Activated CD8-positive, alpha-beta memory T cell treated with anti-CD3 and anti-CD28 coated beads for 4 hours (primary cell): ENCODE data around the gene RC3H2.
A peak's percentile ranks its signal among the peaks of the same experiment; 100 is the strongest.
"Not testable (repeated sequence)": the region's sequence is repeated elsewhere in the genome, so short reads cannot be mapped to it uniquely, and the experiment has no call there.

Experiments used
- DNase-seq, 2 donors: peaks; one replicate each; pipeline ENCODE4 v3.0.0-alpha.2; 2020; ENCODE audit warnings: low read depth in 2 of 2

Gene RC3H2

DNA sequence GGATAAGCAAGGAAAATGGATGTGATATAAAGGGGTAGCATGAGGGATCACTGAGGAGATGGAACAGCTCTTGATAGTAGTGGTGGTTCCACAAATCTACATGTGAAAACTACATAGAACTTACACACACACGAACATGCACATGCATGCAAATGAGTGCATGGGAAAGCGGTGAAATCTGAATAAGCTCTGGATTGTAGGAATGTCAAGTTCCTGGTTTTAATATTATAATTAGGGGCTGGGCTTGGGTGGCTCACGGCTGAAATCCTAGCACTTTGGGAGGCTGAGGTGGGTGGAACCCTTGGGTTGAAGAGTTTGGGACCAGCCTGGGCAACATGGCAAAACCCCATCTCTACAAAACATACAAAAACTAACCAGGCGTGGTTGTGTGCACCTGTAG lies 63.7 kb downstream of the RC3H2 start:
- no peak for DNase-seq

DNA sequence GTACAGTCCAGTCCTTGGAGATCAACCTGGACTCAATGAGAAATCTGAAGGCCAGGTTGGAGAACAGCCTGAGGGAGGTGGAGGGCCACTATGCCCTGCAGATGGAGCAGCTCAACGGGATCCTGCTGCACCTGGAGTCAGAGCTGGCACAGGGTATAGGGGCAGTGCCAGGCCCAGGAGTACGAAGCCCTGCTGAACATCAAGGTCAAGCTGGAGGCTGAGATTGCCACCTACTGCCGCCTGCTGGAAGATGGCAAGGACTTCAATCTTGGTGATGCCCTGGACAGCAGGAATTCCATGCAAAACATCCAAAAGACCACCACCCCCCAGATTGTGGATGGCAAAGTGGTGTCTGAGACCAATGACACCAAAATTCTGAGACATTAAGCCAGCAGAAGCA lies 66.7 kb downstream of the RC3H2 start:
- DNase-seq: not testable (repeated sequence)

DNA sequence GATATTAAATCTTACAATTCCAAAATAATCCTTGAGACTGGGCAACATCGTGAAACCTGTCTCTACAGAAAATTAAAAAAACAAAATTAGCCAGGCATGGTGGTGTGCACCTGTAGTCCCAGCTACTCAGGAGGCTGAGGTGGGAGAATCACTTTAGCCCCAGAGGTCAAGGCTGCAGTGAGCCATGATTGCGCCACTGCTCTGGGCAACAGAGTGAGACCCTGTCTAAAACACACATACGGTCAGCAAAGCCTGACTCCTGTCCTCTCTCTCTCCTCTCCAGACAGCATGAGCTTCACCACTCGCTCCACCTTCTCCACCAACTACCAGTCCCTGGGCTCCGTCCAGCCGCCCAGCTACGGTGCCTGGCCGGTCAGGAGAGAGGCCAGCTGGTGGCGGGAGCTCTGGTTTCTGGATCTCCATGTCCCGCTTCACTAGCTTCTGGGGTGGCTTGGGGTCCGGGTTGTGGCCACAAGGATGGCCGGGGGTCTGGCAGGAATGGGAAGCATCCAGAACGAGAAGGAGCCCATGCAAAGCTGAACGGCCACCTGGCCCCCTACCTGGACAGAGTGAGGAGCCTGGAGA lies 67.8 kb downstream of the RC3H2 start:
- DNase-seq: no peak

DNA sequence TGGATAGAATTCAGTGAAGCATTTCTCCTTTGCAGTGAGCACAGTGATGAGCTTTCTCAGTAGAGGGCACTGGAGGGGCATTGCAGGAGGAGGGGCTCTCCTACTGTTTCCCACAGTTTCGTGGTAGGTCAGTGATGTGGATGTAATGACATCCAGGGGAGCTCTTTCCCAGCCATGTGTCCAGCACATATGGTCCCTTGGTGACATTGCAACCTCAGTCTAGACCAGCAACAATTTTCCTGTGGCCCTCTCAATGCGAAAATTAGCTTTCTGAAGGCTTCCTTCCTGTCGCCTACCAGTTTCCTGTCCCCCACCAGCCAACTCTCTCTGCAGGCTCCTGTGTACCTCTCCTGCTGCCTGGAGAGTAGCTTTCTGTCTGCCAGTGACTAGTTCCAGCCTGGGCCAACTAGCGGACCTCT lies 69.8 kb downstream of the RC3H2 start:
- no peak for DNase-seq

DNA sequence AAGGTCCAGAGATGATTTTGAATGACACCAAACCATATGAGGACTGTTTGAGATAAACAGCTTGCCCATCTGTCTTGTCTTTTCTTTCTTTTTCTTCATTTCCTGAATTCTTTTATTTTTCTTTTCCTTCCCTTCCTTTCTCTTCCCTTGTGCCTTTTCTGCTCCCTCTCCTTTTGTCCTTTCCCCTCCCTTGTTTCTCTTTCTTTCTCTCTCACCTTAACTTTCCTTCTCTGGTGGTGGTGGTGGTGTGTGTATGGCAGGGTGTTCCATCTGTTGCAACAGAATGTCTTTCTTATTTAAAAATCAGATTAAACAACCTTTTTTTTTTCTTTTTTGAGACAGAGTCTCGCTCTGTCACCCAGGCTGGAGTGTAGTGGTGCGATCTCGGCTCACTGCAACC lies 73.0 kb downstream of the RC3H2 start:
- DNase-seq: no peak

DNA sequence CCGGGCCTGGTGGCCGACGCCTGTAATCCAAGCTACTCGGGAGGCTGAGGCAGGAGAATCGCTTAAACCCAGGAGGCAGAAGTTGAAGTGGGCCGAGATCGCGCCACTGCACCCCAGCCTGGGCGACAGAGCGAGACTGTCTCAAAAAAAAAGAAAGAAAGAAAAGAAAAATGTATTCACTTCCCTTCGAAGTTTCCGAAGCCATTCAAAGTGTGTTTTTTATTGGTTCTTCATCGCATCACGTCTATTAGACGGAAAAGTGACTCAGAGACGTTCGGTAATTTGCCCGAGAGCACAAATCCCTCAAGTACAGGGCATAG lies 76.2 kb downstream of the RC3H2 start:
- DNase-seq: not testable (repeated sequence)

DNA sequence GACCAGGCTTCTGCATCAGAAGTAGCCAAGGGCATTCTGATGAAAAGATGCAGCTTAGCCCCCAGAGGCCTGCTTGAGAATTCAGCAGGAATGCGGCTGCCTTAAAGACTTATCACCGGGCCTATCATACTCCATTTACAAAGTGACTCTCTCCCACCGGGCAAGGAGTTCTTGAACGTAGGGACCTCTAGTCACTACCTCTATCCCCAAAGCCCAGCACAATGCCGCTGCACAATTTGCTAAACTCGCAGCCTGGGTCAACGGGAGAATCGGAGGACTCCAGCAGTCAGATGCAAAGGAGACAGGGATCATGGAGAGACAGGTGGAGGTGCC lies 77.4 kb downstream of the RC3H2 start:
- DNase-seq: no peak

DNA sequence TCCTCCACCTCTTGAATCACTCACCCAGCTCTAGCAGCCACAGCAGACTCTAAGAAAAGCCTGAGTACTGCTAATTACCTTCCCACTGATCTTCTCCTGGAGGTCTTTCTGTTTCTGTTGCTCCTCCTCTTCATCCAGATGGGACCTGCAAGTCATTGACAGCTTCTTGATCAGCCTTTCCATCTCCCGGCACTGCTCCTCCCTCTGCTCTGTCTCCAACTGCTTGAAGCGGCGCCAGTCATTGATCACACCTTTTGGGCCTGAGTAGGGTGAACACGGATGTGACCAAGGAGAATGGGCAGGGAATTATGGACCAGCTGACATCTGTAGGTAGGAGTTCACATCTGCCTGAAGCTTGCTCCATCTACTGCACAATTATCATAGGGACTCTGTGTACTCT lies 82.2 kb downstream of the RC3H2 start:
- no peak for DNase-seq

DNA sequence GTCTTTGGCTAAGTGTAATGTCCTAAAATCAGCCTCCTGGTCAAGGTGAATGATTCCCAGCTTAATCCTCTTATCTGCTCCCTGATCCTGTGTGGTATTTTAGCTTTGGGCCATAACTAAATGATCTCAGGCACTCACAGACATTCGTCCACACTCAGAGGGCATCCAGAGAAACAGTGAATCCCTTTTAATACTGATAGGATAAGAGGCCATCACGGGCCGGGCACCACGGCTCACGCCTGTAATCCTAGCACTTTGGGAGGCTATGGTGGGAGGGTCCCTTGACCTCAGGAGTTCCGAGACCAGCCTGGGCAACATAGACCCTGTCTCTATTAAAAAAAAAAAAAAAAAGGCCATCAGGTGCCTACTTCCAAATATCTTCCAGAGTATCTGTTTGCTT lies 83.1 kb downstream of the RC3H2 start:
- DNase-seq: no peak

DNA sequence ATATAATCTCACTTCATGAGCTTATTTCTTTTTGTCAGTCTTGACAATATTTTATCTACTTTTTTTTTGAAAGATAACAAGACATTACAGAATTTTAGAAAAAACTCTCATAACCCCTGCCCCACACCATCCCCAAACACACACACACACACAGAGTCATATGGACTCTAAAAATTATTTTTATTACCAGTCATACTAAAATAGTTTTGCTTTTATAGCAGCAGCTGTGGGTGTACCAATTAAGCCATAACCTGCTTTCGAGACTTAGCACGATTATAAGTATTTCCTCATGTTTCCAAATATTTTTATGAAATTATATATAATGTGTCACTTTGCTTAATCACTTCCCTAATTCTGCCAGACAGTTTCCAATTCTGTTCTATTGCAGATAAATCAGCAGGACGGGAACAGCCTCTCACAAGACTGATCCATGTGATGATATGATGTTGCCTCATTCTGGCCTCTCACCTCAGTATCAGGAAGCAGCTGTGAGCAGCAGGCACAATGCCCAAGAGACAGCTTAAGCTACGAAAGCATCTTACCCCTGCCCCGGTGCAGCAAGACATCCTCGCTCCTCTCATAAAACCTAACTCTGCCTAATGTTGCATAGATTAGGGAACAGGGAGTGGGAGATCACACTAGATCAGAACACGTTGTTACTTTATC lies 83.7 kb downstream of the RC3H2 start:
- DNase-seq: no peak

DNA sequence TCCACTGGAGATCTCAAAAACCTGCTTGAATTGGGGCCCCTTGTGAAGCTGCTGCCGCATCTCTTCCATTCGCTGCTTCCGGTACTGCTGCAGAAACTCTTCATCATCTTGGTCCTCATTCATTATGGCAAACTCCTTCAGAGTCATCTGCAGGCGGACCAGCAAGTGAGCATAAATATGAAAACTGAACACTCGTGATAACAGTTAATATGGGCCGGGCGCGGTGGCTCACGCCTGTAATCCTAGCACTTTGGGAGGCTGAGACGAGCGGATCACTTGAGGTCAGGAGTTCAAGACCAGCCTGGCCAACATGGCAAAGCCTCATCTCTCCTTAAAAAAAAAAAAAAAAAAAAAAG lies 84.7 kb downstream of the RC3H2 start:
- no peak for DNase-seq

DNA sequence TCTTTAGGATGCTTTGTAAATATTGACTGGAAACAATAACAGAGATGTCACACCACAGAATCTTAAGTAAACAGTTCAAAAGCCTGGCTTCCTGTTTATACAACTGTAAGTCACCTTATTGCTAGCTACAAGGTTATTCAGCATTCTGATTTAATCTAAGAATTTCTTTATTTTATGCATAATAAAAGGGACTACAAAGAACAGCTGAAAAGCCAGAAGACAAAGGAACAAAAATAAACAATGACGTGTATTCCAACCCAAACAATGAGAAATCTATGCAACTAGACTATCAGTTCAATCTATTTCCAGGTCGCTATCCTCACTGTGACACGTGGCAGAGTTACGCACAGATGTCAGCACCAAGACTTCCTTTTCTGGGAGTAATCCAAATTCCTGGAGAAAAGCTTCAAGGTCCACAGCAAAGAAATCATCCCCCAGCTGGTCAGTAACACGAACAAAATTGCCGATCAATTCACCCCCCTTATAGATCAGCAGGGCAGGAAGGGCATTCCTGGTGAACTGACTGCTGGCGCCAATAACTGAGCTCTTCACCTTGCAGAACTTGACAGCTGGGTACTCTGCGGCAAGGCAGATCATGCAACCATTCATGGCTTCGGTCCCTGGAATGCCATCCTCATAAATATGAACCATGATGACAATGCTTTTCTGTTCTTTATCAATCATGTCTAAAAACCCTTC lies 85.2 kb downstream of the RC3H2 start:
- no peak for DNase-seq

DNA sequence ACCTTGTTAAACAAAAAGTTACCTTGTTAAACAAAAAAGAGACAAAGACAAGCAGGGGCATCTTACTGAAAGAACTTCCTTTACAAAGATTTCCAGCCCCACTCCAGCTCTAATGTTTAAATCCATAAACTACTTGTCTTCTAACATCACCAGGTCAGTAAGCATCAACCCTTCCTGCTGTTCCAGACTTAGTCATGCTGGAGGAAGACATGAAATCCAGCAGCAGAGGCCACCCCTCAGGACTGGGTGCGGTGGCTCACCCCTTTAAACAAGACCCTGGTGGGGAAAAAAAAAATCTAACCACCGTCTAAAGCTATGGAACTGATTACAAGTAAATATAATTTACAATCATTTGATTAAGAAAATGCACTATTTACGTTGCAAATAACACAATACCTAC lies 85.8 kb downstream of the RC3H2 start:
- DNase-seq: no peak

DNA sequence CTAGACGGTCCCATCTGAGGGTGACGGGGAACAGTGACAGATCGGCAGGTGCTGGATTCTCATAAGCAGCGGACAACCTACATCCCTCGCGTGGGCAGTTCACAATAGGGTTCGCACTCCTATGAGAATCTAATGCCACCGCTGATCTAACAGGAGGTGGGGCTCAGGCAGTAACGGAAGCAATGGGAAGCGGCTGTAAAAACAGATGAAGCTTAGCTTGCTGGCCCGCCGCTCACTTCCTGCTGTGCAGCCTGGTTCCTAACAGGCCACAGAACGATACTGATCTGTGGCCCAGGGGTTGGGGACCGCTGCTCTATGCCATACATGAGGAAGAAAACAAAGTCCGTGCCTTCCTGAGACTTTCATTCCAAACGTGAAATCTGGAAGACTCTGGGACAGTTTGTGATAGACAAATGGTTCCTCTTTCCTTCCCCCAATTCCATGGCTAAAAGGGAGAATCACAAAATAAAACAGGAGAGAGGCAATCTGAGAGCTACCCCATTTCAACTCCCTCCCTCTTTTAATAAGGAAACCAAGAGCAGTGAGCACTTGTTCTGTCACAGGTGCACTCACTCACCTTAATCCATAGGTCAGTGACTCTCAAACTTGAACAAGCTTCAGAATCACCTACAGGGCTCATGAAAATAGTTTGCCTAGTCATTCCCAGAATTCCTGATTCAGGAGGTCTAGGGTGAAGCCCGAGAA lies 88.8 kb downstream of the RC3H2 start:
- no peak for DNase-seq

DNA sequence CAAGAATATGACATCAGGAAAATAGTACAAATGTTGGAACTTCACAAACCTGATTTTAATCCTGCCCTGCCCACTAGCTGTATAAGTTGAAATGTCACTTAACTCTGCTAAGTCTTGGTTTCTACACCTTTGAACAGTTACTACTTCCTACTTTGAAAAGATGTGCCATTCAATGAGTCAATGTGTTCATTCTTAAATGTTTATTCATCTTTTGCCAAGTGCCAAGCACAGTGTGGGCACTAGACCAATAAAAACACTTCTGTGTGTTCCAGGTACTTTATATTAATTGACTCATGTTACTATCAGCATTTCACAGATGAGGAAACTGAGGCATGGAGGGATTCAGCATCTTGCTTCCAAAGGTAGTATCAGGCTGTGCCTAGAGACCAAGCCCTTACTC lies 89.6 kb downstream of the RC3H2 start:
- no peak for DNase-seq

DNA sequence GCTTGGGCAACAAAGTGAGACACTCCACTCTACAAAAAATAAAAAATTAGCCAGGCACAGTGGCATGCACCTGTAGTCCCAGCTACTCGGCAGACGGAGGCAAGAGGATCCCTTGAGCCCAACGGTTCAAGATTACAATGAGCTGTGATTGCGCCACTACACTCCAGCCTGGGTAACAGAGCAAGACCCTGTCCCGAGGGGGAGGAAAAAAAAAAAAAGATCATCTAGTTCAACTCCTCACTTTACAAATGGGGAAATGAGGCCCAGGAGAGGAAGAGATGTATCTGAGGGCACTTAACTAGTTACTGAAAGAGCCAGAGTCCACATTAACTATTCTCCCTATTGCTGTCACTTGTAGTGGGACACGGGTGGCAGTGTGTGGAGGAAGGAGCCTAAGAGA lies 90.6 kb downstream of the RC3H2 start:
- no peak for DNase-seq

DNA sequence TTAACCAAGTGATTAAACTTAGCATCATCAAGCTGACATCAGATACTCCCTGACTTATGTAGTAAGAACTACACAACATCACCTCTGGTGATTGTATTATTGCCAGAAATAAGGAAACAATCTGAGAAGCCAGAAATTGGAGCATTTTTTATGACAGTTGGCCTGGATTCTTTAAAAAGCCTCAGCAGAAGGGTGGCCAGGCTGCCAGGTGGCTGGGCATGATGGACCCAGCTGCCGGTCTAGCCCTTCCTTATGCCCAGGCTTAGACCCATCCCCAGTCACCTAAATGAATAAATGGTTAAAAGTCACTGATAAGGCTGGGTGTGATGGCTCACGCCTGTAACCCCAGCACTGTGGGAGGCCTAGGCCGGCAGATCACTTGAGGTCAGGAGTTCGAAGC lies 92.4 kb downstream of the RC3H2 start:
- no peak for DNase-seq

DNA sequence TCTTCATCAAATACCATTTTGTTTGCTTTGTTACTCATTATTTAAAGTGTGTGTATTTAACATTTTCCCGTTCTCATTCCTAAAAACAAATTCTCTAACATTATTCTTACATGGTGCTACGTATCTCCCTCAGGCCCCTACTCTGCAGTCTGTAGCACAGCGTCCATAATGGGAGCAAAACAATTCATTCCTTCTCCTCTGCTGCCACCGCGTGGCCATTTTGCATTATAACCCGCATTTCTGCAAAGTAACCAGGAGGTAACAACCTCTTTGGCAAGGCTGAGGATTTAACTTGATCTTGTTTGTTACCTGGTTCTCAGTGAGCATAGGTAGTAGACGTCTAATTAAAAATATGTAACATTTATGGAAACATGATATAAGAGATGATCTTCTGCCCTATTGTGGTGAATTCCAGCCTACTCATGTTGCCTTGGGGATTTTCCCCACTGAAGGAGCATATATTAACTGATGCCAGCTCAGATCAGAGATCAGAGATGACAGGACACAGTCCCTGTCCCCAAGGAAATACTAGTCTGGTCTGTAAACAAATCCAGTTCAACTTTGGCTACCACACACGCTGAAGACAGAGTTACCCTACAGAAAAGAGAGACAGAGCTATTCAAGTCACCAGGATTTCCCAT lies 94.7 kb downstream of the RC3H2 start:
- DNase-seq: peak; percentile 45 to 51

DNA sequence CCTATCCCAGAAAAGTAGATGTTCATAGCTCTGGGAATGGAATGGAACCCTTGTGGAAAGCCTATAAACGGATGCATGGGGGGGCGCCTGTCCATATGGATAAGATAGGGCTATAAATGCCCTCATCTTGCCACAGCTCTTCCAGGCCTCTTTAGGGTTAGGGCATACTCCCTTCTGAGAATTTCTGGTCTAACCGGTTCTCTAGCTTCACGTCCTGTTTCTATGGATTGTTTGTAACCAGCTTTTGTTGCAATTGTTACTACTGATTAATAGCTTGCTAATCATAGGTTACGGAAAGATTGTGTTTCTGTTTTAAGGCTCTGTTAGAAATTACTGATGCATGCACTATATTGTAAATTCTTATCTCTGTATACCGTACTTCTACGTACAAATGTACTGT lies 95.9 kb downstream of the RC3H2 start:
- not testable (repeated sequence) for DNase-seq

DNA sequence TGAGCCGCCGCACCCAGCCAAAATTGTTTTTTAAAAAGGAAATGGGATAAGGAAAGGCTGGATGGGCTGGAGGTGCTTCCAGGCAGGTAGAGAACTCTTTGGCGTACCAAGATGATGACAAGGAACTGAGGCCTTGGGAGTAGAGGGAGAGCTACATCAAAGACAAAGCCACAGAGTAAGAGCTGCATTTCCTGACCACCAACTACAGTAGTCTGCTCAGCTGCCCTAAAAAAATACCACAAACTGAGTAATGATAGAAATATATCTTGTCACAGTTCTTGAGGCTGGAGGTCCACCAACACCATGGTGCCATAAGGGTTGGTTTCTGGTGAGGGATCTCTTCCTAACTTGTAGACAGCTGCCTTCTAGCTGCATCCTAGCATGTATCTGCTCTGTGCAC lies 97.0 kb downstream of the RC3H2 start:
- no peak for DNase-seq

DNA sequence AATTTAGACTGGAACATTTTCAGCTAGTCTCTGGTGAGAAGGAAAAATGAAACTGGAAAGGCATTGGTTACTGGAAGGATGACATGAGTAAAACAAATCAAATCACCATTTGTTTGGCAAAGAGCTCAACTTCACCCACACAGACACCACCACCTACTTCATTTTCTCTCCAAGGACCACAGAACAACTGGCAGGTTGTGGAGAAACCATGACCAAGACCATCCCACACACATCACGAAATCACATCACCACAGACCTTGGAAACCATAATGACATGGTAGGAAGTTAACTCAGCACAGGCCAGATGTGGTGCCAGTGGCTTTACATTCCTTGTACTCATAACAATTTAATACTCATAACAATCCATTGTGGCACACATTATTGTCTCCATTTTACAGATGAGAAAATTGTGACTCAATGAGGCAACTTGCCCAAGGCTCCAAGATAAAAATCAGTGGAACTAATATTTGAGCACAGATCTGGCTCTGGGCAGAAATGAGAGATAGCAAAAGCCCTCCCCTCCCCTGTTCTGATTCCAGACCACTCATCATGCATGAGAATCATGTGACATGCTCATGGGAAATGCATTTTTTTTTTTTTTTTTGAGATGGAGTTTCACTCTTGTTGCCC lies 97.8 kb downstream of the RC3H2 start:
- DNase-seq: no peak

DNA sequence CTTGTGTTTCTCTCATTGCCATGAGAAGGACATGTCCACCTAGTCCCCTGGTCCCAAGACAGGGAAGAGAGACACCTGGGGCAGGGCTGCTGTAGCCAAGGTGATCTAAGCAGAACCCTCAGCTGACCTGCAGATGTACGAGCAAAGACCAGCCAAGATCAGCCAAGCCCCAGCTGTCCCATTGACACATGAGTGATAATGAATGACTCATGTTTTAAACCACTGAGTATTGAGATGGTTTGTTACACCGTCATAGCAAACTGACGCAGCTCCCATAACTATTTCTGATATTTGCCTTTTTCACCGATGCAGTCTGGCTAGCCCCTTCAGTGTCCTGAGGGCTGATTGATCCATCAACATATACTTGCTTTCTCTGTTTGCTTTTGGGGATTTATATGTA lies 98.5 kb downstream of the RC3H2 start:
- no peak for DNase-seq
